GM20000 (cell line): ENCODE measurements around the gene HYDIN.

Experiments
- DNase-seq: peaks from one replicate; pipeline ENCODE4 v3.0.0; 2012; ENCODE audit warnings: low spot score
- CTCF ChIP-seq: IDR thresholded peaks from 2 replicates; pipeline ENCODE4 v1.5.1; 2012; ENCODE audit warnings: mild to moderate bottlenecking, control low read depth; ENCODE audit errors: extremely low read depth, missing control alignments

Gene HYDIN

GRCh38 chr16:70780546-70780945 is 450.0 kb downstream of the HYDIN start:
- no peak for DNase-seq
- TF ChIP-seq CTCF = no peak

- DNase-seq = no peak
- TF ChIP-seq CTCF = no peak
Measured at GRCh38 chr16:70779361-70779760, 451.2 kb downstream of the HYDIN start.

GRCh38 chr16:70778901-70779309 is 451.6 kb downstream of the HYDIN start:
- no peak for DNase-seq
- TF ChIP-seq CTCF = no peak

DNA sequence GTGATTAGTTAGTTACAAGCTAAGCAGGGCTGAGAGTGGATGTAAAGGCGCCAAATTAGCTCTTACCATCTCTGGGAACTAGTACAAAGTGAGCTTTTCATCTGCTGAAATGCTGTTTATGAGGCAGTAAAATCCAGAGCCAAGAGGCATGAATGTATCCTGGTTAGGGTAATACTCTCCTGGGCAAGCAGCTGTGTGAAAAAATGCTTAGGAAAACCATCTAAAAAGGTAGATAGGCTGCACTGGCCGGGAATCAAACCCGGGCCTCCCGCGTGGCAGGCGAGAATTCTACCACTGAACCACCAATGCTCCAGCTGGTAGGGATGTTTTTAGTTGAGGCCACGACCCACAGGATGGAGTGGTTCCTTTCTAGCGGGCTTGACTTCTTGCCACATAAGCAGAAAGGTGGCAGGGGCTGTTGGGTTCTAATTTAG is 452.5 kb downstream of the HYDIN start:
- TF ChIP-seq CTCF = no peak
- DNase-seq = no peak

DNA sequence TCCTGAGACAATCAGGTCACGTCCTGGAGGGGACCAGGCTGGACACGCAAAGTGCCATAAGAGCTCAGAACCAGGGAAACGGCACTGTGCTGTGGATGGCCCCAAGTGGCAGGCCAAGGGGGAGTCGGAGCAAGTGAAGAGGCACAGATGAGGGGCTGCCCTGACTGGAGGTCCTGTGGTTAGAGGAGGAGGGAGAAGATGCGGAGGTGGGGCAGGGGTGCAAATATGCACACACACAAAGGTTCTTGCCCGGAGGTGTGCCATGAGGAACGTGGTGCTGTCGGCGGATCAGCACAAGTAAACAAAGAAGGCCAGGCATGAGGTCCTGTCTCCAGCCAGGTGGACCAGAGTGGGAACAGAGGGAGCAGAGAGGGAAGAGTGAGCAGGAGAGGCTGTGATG is 453.0 kb downstream of the HYDIN start:
- no peak for DNase-seq
- no peak for TF ChIP-seq CTCF

GRCh38 chr16:70775399-70775798 is 455.1 kb downstream of the HYDIN start:
- DNase-seq = no peak
- no peak for TF ChIP-seq CTCF

GRCh38 chr16:70774261-70774660 is 456.3 kb downstream of the HYDIN start:
- no peak for TF ChIP-seq CTCF

More at GRCh38 chr16:70774261-70774660, 456.3 kb downstream of the HYDIN start:
- DNase-seq = no peak
